Measurements from ENCODE around the gene TXLNA.

TXLNA gene

GRCh38 chr1:32186077-32186476, 6.6 kb downstream of the TXLNA start:
- DNase-seq, result no peak

GRCh38 chr1:32186491-32186890, 7.0 kb downstream of the TXLNA start:
- no peak for DNase-seq

- DNase-seq, result no peak
Observed at GRCh38 chr1:32187850-32188249, 8.4 kb downstream of the TXLNA start.

- DNase-seq, result no peak
Observed at GRCh38 chr1:32192220-32192948, 12.9 kb downstream of the TXLNA start.

- no peak for DNase-seq
Observed at GRCh38 chr1:32194984-32195383, 15.5 kb downstream of the TXLNA start.

GRCh38 chr1:32195531-32195930, 16.1 kb downstream of the TXLNA start:
- DNase-seq, result no peak

GRCh38 chr1:32195972-32196823, 16.7 kb downstream of the TXLNA start:
- DNase-seq, result peak; percentile 60

- no peak for DNase-seq
Observed at GRCh38 chr1:32197074-32197473, 17.6 kb downstream of the TXLNA start.

- no peak for DNase-seq
Observed at GRCh38 chr1:32197837-32198236, 18.4 kb downstream of the TXLNA start.

GRCh38 chr1:32198237-32199042, 19.0 kb downstream of the TXLNA start:
- DNase-seq, result no peak

- DNase-seq, result no peak
Observed at GRCh38 chr1:32199043-32199716, 19.7 kb downstream of the TXLNA start.

- no peak for DNase-seq
Observed at GRCh38 chr1:32199717-32200072, 20.2 kb downstream of the TXLNA start.

GRCh38 chr1:32200226-32201010, 20.9 kb downstream of the TXLNA start, which contains the start of gene CCDC28B:
Gene CCDC28B (plus strand): TSS chr1:32200595. CDS start chr1:32201936, 1,341 bp downstream.
- DNase-seq, result peak; percentile 68

- peak; percentile 87 for DNase-seq
Observed at GRCh38 chr1:32201011-32201855, 21.8 kb downstream of the TXLNA start.

- no peak for DNase-seq
Observed at GRCh38 chr1:32204943-32205361, 25.5 kb downstream of the TXLNA start.

- DNase-seq, result peak; percentile 90
Observed at GRCh38 chr1:32205401-32206370, 26.2 kb downstream of the TXLNA start, which contains the start of gene IQCC. Gene IQCC (plus strand): TSS chr1:32205671. CDS start chr1:32205682, 11 bp downstream.

GRCh38 chr1:32208469-32208868, 29.0 kb downstream of the TXLNA start:
- DNase-seq, result no peak

- DNase-seq, result no peak
Observed at GRCh38 chr1:32208891-32209328, 29.4 kb downstream of the TXLNA start, which contains the start of gene DCDC2B. Gene DCDC2B (plus strand): TSS chr1:32209089. CDS start chr1:32209094, 5 bp downstream.

Data from CD4-positive, alpha-beta T cell treated with Interleukin-17A for 1 hour (primary cell).